ENCODE measurements around the gene DDX18. TPM values are rescaled to one million over a fixed set of nuclear protein-coding genes. Genes with fewer than 3 reads are reported as not detected.

DDX18 gene
- total RNA-seq, 1 experiment from 2014 or later: 63.8 TPM

DNA sequence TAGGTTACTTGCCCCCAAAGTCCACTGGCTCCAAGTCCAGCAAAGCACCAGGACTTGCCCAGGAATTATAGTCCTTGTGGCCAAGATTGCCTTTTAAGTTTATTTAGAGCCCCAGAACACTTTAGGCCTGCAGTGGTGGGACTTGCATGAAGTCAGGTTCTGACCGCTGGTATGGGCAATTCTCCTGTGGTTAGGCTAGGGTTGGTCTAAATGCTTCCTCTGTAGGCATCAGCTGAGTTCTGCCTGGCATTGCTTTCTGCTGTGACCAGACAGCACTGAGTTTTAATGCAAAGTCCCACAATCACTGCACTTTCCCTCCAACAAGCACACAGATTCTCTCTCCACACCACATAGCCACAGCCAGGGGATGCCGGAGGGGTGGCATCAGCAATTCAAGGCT is 64.5 kb downstream of the DDX18 start:
- in situ Hi-C loops (cut with HindIII; ENCODE audit: low sequenced_read_pairs): no loop called here
- no peak for DNase-seq (ENCODE audit: low spot score)

Other genes starting within 250 kb of the DDX18 start
- 8.5 and 10.7 TPM in 2 replicates for gene CCDC93, start 199.4 kb downstream of the DDX18 start, total RNA-seq (2014; rRNA removed; shearing (Covaris generic))